Neuronal stem cell (in vitro differentiated cells): ENCODE measurements around the gene LDAF1.

Source experiments
- DNase-seq: peaks from one replicate; pipeline ENCODE4 v3.0.0-alpha.2; 2013; ENCODE audit warnings: low spot score
- H2AFZ ChIP-seq: one replicate; pipeline ENCODE4 v1.6.1; 2013; ENCODE audit warnings: mild to moderate bottlenecking, low read length, inconsistent platforms
- H2AK5ac ChIP-seq: 2 replicates; pipeline ENCODE4 v1.6.1; 2013; ENCODE audit warnings: low read depth, mild to moderate bottlenecking, inconsistent platforms, low read length, moderate library complexity, mixed read lengths
- H2BK120ac ChIP-seq: 2 replicates; pipeline ENCODE4 v1.6.1; 2013; ENCODE audit warnings: low read depth, mild to moderate bottlenecking, inconsistent platforms, low read length, moderate library complexity, mixed read lengths
- H2BK12ac ChIP-seq: one replicate; pipeline ENCODE4 v1.6.1; 2013; ENCODE audit warnings: low read length, inconsistent platforms
- H2BK15ac ChIP-seq: 2 replicates; pipeline ENCODE4 v1.6.1; 2013; ENCODE audit warnings: mild to moderate bottlenecking, low read length, inconsistent platforms, mixed read lengths
- H2BK5ac ChIP-seq: one replicate; pipeline ENCODE4 v1.6.1; 2013; ENCODE audit warnings: inconsistent platforms, mild to moderate bottlenecking, low read length, moderate library complexity
- H3K14ac ChIP-seq: one replicate; pipeline ENCODE4 v1.6.1; 2013; ENCODE audit warnings: low read length, inconsistent platforms
- H3K18ac ChIP-seq: 2 replicates; pipeline ENCODE4 v1.6.1; 2013; ENCODE audit warnings: low read length, inconsistent platforms
- H3K23ac ChIP-seq: 2 replicates; pipeline ENCODE4 v1.6.1; 2013; ENCODE audit warnings: low read depth, mild to moderate bottlenecking, mixed read lengths, low read length, inconsistent platforms; ENCODE audit not compliant: poor library complexity
- H3K27ac ChIP-seq: replicated peaks from 3 replicates; pipeline ENCODE4 v1.5.1; 2013; ENCODE audit warnings: low read length, inconsistent platforms
- H3K27me3 ChIP-seq, 3 experiments: 2 replicates each; pipeline ENCODE4 v1.6.1; 2013; ENCODE audit warnings: low read length in 3 of 3, mild to moderate bottlenecking in 2 of 3, inconsistent platforms in 1 of 3, low read depth in 1 of 3, mixed read lengths in 1 of 3, moderate library complexity in 1 of 3; ENCODE audit not compliant: control insufficient read depth in 3 of 3, insufficient read depth in 3 of 3
- H3K36me3 ChIP-seq, 2 donors: replicated peaks in 1 of 2; 2 replicates each; pipeline ENCODE4 v1.6.1; 2013; ENCODE audit warnings: low read length in 2 of 2; ENCODE audit not compliant: control insufficient read depth in 2 of 2, insufficient read depth in 2 of 2
- H3K4ac ChIP-seq: 2 replicates; pipeline ENCODE4 v1.6.1; 2013; ENCODE audit warnings: inconsistent platforms, mild to moderate bottlenecking, low read length, moderate library complexity
- H3K4me1 ChIP-seq, 2 donors: 1 replicate in 1 of 2; 2 replicates in 1 of 2; pipeline ENCODE4 v1.6.1; 2013; ENCODE audit warnings: low read length in 2 of 2, low read depth in 1 of 2; ENCODE audit not compliant: control insufficient read depth in 2 of 2, insufficient read depth in 1 of 2
- H3K4me2 ChIP-seq: one replicate; pipeline ENCODE4 v1.6.1; 2013; ENCODE audit warnings: mild to moderate bottlenecking, low read length, inconsistent platforms; ENCODE audit not compliant: insufficient read depth, poor library complexity, severe bottlenecking
- H3K4me3 ChIP-seq, 2 donors: 2 replicates each; pipeline ENCODE4 v1.5.1; 2013; ENCODE audit warnings: low read length in 2 of 2, mild to moderate bottlenecking in 2 of 2, inconsistent platforms in 1 of 2, moderate library complexity in 1 of 2
- H3K79me1 ChIP-seq: one replicate; pipeline ENCODE4 v1.6.1; 2013; ENCODE audit warnings: low read depth, mild to moderate bottlenecking, inconsistent platforms, low read length, moderate library complexity
- H3K9ac ChIP-seq: one replicate; pipeline ENCODE4 v1.6.1; 2013; ENCODE audit warnings: mild to moderate bottlenecking, low read depth, low read length, inconsistent platforms; ENCODE audit not compliant: poor library complexity
- H3K9me3 ChIP-seq, 2 donors: replicated peaks in 1 of 2; 2 replicates each; pipeline versions ENCODE3 to v1.6.1; 2013; ENCODE audit warnings: low read length in 2 of 2, mild to moderate bottlenecking in 2 of 2, inconsistent platforms in 1 of 2, low read depth in 1 of 2, mixed read lengths in 1 of 2, moderate library complexity in 1 of 2; ENCODE audit not compliant: control insufficient read depth in 2 of 2, insufficient read depth in 1 of 2
- H4K8ac ChIP-seq: one replicate; pipeline ENCODE4 v1.6.1; 2013; ENCODE audit warnings: low read depth, mild to moderate bottlenecking, inconsistent platforms, low read length, moderate library complexity
- H4K91ac ChIP-seq: one replicate; pipeline ENCODE4 v1.6.1; 2013; ENCODE audit warnings: low read length, low read depth, mild to moderate bottlenecking, inconsistent platforms; ENCODE audit not compliant: poor library complexity
- WGBS, 2 donors: extraction: QIAGEN DNeasy Blood & Tissue Kit; methylation state at CpG; one replicate each; pipeline ENCODE4 v1.1.7; 2013; ENCODE audit warnings: missing lambda C conversion rate in 2 of 2, mixed read lengths in 1 of 2; ENCODE audit not compliant: insufficient read length in 2 of 2, insufficient replicate concordance in 1 of 2; ENCODE audit errors: extremely low coverage in 2 of 2; 5-methylcytosine and 5-hydroxymethylcytosine counted together

LDAF1 gene

GRCh38 chr16:21218153-21218552 lies 59.7 kb downstream of the LDAF1 start:
- Histone ChIP-seq H3K4me3 (no peak overlapping the region), H2BK15ac (no peak overlapping the region), H3K27me3 (peaks cover 0 to 15% (median 0%) of the 10 kb centered on the region in 3 experiments), H3K14ac (no peak overlapping the region), H3K4me1 (peaks cover 0 to 4% of the 10 kb centered on the region in 2 donors), H3K9me3 (no peaks in the 10 kb centered on the region), H3K27ac (no peak overlapping the region), H3K18ac (no peak overlapping the region), H2BK120ac (no peak overlapping the region), H2BK5ac (no peak overlapping the region), H2AFZ (no peak overlapping the region), H3K23ac (no peak overlapping the region), H4K8ac (no peak overlapping the region), H2AK5ac (no peak overlapping the region), H4K91ac (no peak overlapping the region), H3K4ac (no peak overlapping the region), H3K36me3 (no peaks in the 10 kb centered on the region), H2BK12ac (no peak overlapping the region), H3K4me2 (no peak overlapping the region), H3K79me1 (no peaks in the 10 kb centered on the region), H3K9ac (no peak overlapping the region)
- WGBS, 2 donors, result no CpG with 5 or more reads among the region's 7 CpGs
- no peak for DNase-seq

GRCh38 chr16:21219551-21219950 lies 61.1 kb downstream of the LDAF1 start:
- H3K79me1 ChIP-seq, result no peaks in the 10 kb centered on the region
- whole genome bisulfite sequencing, 2 donors, result no CpG with 5 or more reads among the region's 2 CpGs
- no peak overlapping the region for H2BK5ac ChIP-seq
- DNase-seq, result no peak
- no peak overlapping the region for H2BK15ac ChIP-seq
- H3K27ac ChIP-seq, result no peak overlapping the region
- no peaks in the 10 kb centered on the region for H3K36me3 ChIP-seq
- no peak overlapping the region for H4K91ac ChIP-seq
- no peak overlapping the region for H2BK120ac ChIP-seq
- H4K8ac ChIP-seq, result no peak overlapping the region
- no peak overlapping the region for H3K4me2 ChIP-seq
- no peaks in the 10 kb centered on the region for H3K9me3 ChIP-seq
- no peak overlapping the region for H3K18ac ChIP-seq
- no peak overlapping the region for H3K14ac ChIP-seq
- H3K27me3 ChIP-seq, result peaks cover 0 to 11% (median 0%) of the 10 kb centered on the region in 3 experiments
- H3K4me3 ChIP-seq, result no peak overlapping the region
- H3K4ac ChIP-seq, result no peak overlapping the region
- H3K23ac ChIP-seq, result no peak overlapping the region
- H2BK12ac ChIP-seq, result no peak overlapping the region
- no peak overlapping the region for H3K9ac ChIP-seq
- no peak overlapping the region for H2AFZ ChIP-seq
- peaks cover 0 to 4% of the 10 kb centered on the region in 2 donors for H3K4me1 ChIP-seq
- H2AK5ac ChIP-seq, result no peak overlapping the region

GRCh38 chr16:21222495-21223337 lies 64.2 kb downstream of the LDAF1 start:
- Histone ChIP-seq H3K14ac (no peak overlapping the region), H2BK15ac (no peak overlapping the region), H2BK5ac (no peak overlapping the region), H3K9me3 (no peaks in the 10 kb centered on the region), H3K79me1 (no peaks in the 10 kb centered on the region), H3K27ac (no peak overlapping the region), H3K27me3 (peaks cover 0 to 13% (median 0%) of the 10 kb centered on the region in 3 experiments), H3K23ac (no peak overlapping the region), H4K8ac (no peak overlapping the region), H3K4me2 (no peak overlapping the region), H2AFZ (no peak overlapping the region), H3K18ac (no peak overlapping the region), H2AK5ac (no peak overlapping the region), H3K4me1 (peaks cover 0 to 4% of the 10 kb centered on the region in 2 donors), H2BK12ac (no peak overlapping the region), H3K36me3 (no peaks in the 10 kb centered on the region), H4K91ac (no peak overlapping the region), H2BK120ac (no peak overlapping the region), H3K4me3 (no peak overlapping the region), H3K9ac (no peak overlapping the region), H3K4ac (no peak overlapping the region)
- no peak for DNase-seq
- no CpG with 5 or more reads among the region's 4 CpGs for WGBS, 2 donors

- Histone ChIP-seq H3K4me1 (peaks cover 0 to 11% of the 10 kb centered on the region in 2 donors), H2BK5ac (no peak overlapping the region), H4K91ac (no peak overlapping the region), H3K79me1 (no peaks in the 10 kb centered on the region), H3K27me3 (peaks cover 0 to 16% (median 0%) of the 10 kb centered on the region in 3 experiments), H2AFZ (no peak overlapping the region), H3K23ac (no peak overlapping the region), H2BK120ac (no peak overlapping the region), H3K4ac (no peak overlapping the region), H3K27ac (no peak overlapping the region), H3K9me3 (no peaks in the 10 kb centered on the region), H3K36me3 (no peaks in the 10 kb centered on the region), H3K4me2 (no peak overlapping the region), H3K18ac (no peak overlapping the region), H3K4me3 (no peak overlapping the region), H2BK12ac (no peak overlapping the region), H4K8ac (no peak overlapping the region), H3K14ac (no peak overlapping the region), H2AK5ac (no peak overlapping the region), H3K9ac (no peak overlapping the region), H2BK15ac (no peak overlapping the region)
- no CpG with 5 or more reads among the region's 9 CpGs for WGBS, 2 donors
- no peak for DNase-seq
These were observed 65.3 kb downstream of the LDAF1 start for GRCh38 chr16:21223787-21224186.
